H1 (cell line): ENCODE measurements around the gene SBSN.

Source experiments
- CTCF ChIP-seq, 3 experiments: IDR thresholded peaks; 1 replicate in 2 of 3; 2 replicates in 1 of 3; pipeline versions ENCODE4 v1.5.1 to v1.6.1; 2011; ENCODE audit warnings: low read length in 3 of 3, mild to moderate bottlenecking in 3 of 3, inconsistent platforms in 2 of 3, low read depth in 1 of 3, moderate library complexity in 1 of 3; ENCODE audit not compliant: insufficient read depth in 1 of 3; ENCODE audit errors: control extremely low read depth in 1 of 3
- EZH2 ChIP-seq: fragments of 200-600 bp; sonication (generic); IDR thresholded peaks from 2 replicates; pipeline ENCODE4 v1.7.1; 2012; ENCODE audit warnings: low read depth, mild to moderate bottlenecking, moderate library complexity, low read length, inconsistent platforms; ENCODE audit not compliant: severe bottlenecking
- MAX ChIP-seq: IDR thresholded peaks from 2 replicates; pipeline ENCODE4 v1.6.1; 2012; ENCODE audit warnings: inconsistent platforms
- RAD21 ChIP-seq, 2 experiments: IDR thresholded peaks in 1 of 2; conservative IDR thresholded peaks in 1 of 2; 2 replicates each; pipeline ENCODE4 v1.6.1; 2011; ENCODE audit warnings: low read depth in 2 of 2, low read length in 2 of 2, improper control_type of control experiment in 1 of 2, inconsistent platforms in 1 of 2, mild to moderate bottlenecking in 1 of 2, moderate library complexity in 1 of 2
- ZNF274 ChIP-seq: IDR thresholded peaks from 2 replicates; pipeline ENCODE4 v1.7.0; 2012; ENCODE audit warnings: low read length, borderline replicate concordance; ENCODE audit errors: extremely low read depth

- no peak for TF ChIP-seq ZNF274
- TF ChIP-seq MAX, result no peak
- no peak for TF ChIP-seq EZH2
- no peak for TF ChIP-seq CTCF (IDR thresholded peaks at IDR 0.05; ENCODE audit: control extremely low read depth in 1 of 3, insufficient read depth in 1 of 3, low read depth in 1 of 3, low read length in 3 of 3)
- TF ChIP-seq RAD21 (IDR thresholded peaks at IDR 0.05 in 1 of 2, conservative IDR thresholded peaks at IDR 0.05 in 1 of 2; ENCODE audit: low read depth in 2 of 2, low read length in 2 of 2), result no peak
These were observed 10.8 kb downstream of the SBSN start for GRCh38 chr19:35517342-35517741.
